Tibial artery (tissue), 4 donors: ENCODE data around the gene TATDN2.
"Not testable (repeated sequence)": the region's sequence is repeated elsewhere in the genome, so short reads cannot be mapped to it uniquely, and the experiment has no call there.

Source experiments
- DNase-seq, 2 donors: peaks; one replicate each; pipeline ENCODE4 v3.0.0-alpha.2; 2019
- H3K27ac ChIP-seq, 2 donors: fragments of 200-600 bp; sonication (generic) in 1 of 2; 1 replicate in 1 of 2; 2 replicates in 1 of 2; pipeline ENCODE4 v1.5.1; 2018 to 2019; ENCODE audit warnings: mild to moderate bottlenecking in 1 of 2
- H3K27me3 ChIP-seq, 2 donors: fragments of 200-600 bp; sonication (generic) in 1 of 2; one replicate each; pipeline versions ENCODE4 v1.5.1 to v1.6.0; 2016 to 2019
- H3K36me3 ChIP-seq, 3 donors: fragments of 200-600 bp; sonication (generic) in 2 of 3; one replicate each; pipeline ENCODE4 v1.5.1; 2016 to 2019; ENCODE audit warnings: mild to moderate bottlenecking in 2 of 3
- H3K4me1 ChIP-seq, 4 donors: fragments of 200-600 bp; sonication (generic) in 2 of 4; 1 replicate in 3 of 4; 2 replicates in 1 of 4; pipeline ENCODE4 v1.5.1; 2016 to 2019
- H3K4me3 ChIP-seq, 2 donors: fragments of 200-600 bp; sonication (generic) in 1 of 2; 1 replicate in 1 of 2; 2 replicates in 1 of 2; pipeline ENCODE4 v1.5.1; 2018 to 2019; ENCODE audit warnings: mild to moderate bottlenecking in 2 of 2
- H3K9me3 ChIP-seq, 3 donors: fragments of 200-600 bp; sonication (generic) in 1 of 3; one replicate each; pipeline ENCODE4 v1.5.1; 2016 to 2019
- intact Hi-C: fragments of 100-400 bp; cut with DNase I; formaldehyde crosslinking; loops from one replicate; pipeline ENCODE4 v1.15.0; 2023; ENCODE audit warnings: low total_unique reads
- TF ChIP-seq, protein P1 (sequence below), 2 experiments: fragments of 200-600 bp in 1 of 2; fragments of 450-650 bp in 1 of 2; IDR thresholded peaks; one replicate each; pipeline ENCODE4 v1.5.1; 2017 to 2019; ENCODE audit warnings: antibody characterized with exemption in 2 of 2, mild to moderate bottlenecking in 1 of 2, moderate library complexity in 1 of 2

The TATDN2 gene

DNA sequence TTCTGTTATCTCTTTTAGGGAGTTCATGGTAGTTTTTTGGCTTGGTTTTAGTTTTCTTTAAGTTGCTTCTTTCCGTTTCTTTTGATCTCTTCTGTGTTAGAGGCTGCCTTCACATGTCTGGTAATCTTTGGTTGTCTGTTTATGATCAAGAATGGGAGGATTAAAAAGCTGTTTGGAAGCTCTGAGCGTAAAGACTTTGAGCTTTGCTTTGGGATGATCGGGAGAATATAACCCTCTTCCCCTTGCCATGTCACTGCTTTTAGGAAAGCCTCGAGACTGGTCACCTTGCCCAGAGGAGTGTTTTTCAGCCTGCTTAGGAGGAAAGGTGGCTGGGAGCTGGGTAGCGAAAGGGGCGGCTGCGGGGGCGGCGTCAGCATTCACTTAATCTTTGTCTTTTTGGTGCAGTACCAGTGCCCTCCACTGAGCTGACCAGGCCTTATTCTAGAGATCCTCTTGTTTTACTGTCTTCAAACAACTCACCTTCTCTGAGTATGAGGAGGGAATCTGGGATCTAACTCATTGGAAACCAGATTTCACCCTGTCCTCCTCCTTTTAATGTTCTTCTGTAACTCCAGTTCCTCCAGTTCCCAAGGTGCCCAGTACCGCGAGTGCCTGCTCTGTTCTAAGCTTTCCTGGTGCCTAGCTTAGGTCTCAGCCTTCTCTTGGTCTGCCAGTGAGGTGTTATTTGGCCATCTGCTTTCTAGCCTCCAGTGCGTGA, 15.5 kb downstream of the TATDN2 start:
- no peak for DNase-seq
- Histone ChIP-seq H3K27ac (no peak overlapping the region), H3K27me3 (no peaks in the 10 kb centered on the region), H3K4me1 (peaks cover 0 to 16% (median 6%) of the 10 kb centered on the region in 4 donors), H3K4me3 (no peak overlapping the region), H3K36me3 (peaks cover 5 to 59% (median 6%) of the 10 kb centered on the region in 3 donors), H3K9me3 (no peaks in the 10 kb centered on the region)
- intact Hi-C loops: no loop called here
- TF ChIP-seq, protein P1, sequence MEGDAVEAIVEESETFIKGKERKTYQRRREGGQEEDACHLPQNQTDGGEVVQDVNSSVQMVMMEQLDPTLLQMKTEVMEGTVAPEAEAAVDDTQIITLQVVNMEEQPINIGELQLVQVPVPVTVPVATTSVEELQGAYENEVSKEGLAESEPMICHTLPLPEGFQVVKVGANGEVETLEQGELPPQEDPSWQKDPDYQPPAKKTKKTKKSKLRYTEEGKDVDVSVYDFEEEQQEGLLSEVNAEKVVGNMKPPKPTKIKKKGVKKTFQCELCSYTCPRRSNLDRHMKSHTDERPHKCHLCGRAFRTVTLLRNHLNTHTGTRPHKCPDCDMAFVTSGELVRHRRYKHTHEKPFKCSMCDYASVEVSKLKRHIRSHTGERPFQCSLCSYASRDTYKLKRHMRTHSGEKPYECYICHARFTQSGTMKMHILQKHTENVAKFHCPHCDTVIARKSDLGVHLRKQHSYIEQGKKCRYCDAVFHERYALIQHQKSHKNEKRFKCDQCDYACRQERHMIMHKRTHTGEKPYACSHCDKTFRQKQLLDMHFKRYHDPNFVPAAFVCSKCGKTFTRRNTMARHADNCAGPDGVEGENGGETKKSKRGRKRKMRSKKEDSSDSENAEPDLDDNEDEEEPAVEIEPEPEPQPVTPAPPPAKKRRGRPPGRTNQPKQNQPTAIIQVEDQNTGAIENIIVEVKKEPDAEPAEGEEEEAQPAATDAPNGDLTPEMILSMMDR (IDR thresholded peaks at IDR 0.05): peak; percentile 36 to 44

DNA sequence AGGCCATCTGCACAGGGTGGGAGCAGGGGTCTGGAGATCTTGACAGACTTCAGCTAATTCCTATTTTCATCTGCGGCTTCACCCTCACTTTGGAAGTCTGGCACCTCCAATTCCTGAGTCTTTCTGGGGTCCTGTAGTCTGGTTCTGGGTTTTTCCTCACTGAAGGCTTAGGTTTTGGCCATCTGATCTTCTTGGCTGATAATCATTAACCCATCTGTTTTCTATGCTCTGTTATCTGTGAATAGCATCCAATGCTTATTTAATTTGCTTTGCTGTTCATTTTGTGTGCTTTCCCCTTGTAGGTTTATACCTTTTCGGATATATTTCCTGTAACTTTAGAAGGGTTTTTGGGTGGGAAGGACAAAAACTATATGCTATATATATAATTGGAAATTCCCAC, 17.6 kb downstream of the TATDN2 start:
- no peak for DNase-seq
- Histone ChIP-seq H3K27ac (no peak overlapping the region), H3K27me3 (no peaks in the 10 kb centered on the region), H3K36me3 (peaks cover 7 to 59% (median 8%) of the 10 kb centered on the region in 3 donors), H3K4me1 (peaks cover 0 to 16% (median 5%) of the 10 kb centered on the region in 4 donors), H3K4me3 (no peak overlapping the region), H3K9me3 (no peaks in the 10 kb centered on the region)
- intact Hi-C loops: no loop called here
- TF ChIP-seq, protein P1 (IDR thresholded peaks at IDR 0.05): no peak

GRCh38 chr3:10266936-10267335, 18.7 kb downstream of the TATDN2 start:
- H3K27ac ChIP-seq, H3K9me3 ChIP-seq, H3K27me3 ChIP-seq, H3K4me3 ChIP-seq, intact Hi-C loops, DNase-seq: not testable (repeated sequence)
- Histone ChIP-seq H3K4me1 (peaks cover 0 to 16% (median 4%) of the 10 kb centered on the region in 4 donors), H3K36me3 (peaks cover 16 to 58% (median 19%) of the 10 kb centered on the region in 3 donors)

- Histone ChIP-seq H3K27me3 (no peaks in the 10 kb centered on the region), H3K36me3 (peaks cover 19 to 61% (median 31%) of the 10 kb centered on the region in 3 donors), H3K27ac (no peak overlapping the region), H3K9me3 (no peaks in the 10 kb centered on the region), H3K4me1 (peaks cover 0 to 21% (median 8%) of the 10 kb centered on the region in 4 donors), H3K4me3 (no peak overlapping the region)
- intact Hi-C loops: no loop called here
- DNase-seq: no peak
- TF ChIP-seq, protein P1 (IDR thresholded peaks at IDR 0.05): no peak
Measured at GRCh38 chr3:10268116-10268515, 19.9 kb downstream of the TATDN2 start.

DNA sequence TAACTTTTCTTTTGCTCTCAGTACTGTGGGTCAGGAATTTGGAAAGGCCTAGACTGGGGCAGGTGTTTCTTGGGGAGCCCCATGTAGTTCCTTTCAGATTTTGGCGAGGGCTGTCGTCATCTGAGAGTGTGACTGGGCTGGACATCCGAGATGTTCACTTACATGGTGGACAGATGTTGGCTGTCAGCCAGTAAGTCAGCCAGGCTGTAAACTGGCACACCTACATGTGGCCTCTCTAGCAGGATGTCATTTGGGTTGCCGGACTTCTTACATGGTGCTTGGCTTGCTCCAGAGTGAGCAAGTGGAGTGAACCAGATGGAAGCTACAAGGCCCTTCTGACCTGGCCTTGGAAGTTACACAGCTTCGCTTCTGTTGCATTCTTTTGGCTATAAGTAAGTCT, 20.7 kb downstream of the TATDN2 start:
- peaks cover 0 to 22% (median 14%) of the 10 kb centered on the region in 4 donors for H3K4me1 ChIP-seq
- intact Hi-C loops: no loop called here
- no peak overlapping the region for H3K4me3 ChIP-seq
- TF ChIP-seq, protein P1 (IDR thresholded peaks at IDR 0.05): no peak
- H3K9me3 ChIP-seq: no peaks in the 10 kb centered on the region
- H3K36me3 ChIP-seq: peaks cover 19 to 58% (median 31%) of the 10 kb centered on the region in 3 donors
- no peak overlapping the region for H3K27ac ChIP-seq
- no peak for DNase-seq
- no peaks in the 10 kb centered on the region for H3K27me3 ChIP-seq

DNA sequence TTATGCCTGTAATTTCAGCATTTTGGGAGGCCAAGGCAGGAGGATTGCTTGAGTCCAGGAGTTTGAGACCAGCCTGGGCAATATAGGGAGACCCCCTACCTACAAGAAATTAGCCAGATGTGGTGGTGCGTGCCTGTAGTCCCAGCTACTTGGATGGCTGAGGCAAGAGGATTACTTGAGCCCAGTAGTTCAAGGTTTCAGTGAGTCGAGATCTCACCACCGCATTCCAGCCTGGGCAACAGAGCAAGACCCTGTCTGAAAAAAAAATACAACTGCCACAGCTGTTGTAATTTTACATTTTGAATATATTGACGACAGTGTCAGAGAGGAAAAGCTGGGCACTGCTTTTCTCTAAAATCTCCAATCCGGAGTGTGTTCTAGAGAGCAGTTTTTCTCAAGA, 21.2 kb downstream of the TATDN2 start:
- DNase-seq: no peak
- H3K36me3 ChIP-seq: peaks cover 19 to 56% (median 31%) of the 10 kb centered on the region in 3 donors
- no peaks in the 10 kb centered on the region for H3K27me3 ChIP-seq
- TF ChIP-seq, protein P1 (IDR thresholded peaks at IDR 0.05): no peak
- no peak overlapping the region for H3K27ac ChIP-seq
- no peak overlapping the region for H3K4me3 ChIP-seq
- intact Hi-C loops: no loop called here
- H3K4me1 ChIP-seq: peaks cover 0 to 25% (median 17%) of the 10 kb centered on the region in 4 donors
- H3K9me3 ChIP-seq: no peaks in the 10 kb centered on the region

- Histone ChIP-seq H3K4me1 (peaks cover 0 to 29% (median 17%) of the 10 kb centered on the region in 4 donors), H3K36me3 (peaks cover 36 to 58% (median 43%) of the 10 kb centered on the region in 3 donors)
- H3K27me3 ChIP-seq, H3K4me3 ChIP-seq, intact Hi-C loops, H3K27ac ChIP-seq, H3K9me3 ChIP-seq, DNase-seq: not testable (repeated sequence)
Measured at GRCh38 chr3:10272476-10272875, 24.2 kb downstream of the TATDN2 start.
